Esophagus (tissue), 2 donors: Measurements from ENCODE around the gene UBE2N. TPM values are rescaled to one million over a fixed set of nuclear protein-coding genes. Genes with fewer than 3 reads are reported as not detected.
A peak's percentile ranks its signal among the peaks of the same experiment; 100 is the strongest.

Experiments used
- H3K27ac ChIP-seq, 2 donors: one replicate each; pipeline ENCODE4 v1.5.1; 2013; ENCODE audit warnings: low read depth in 2 of 2, mild to moderate bottlenecking in 2 of 2, inconsistent platforms in 1 of 2, low read length in 1 of 2, moderate library complexity in 1 of 2
- H3K27me3 ChIP-seq, 2 donors: one replicate each; pipeline ENCODE4 v1.6.1; 2013; ENCODE audit warnings: low read length in 2 of 2, control low read depth in 1 of 2, mild to moderate bottlenecking in 1 of 2; ENCODE audit not compliant: insufficient read depth in 2 of 2, control insufficient read depth in 1 of 2
- H3K36me3 ChIP-seq, 2 donors: one replicate each; pipeline ENCODE4 v1.6.1; 2013; ENCODE audit warnings: low read length in 1 of 2; ENCODE audit not compliant: control insufficient read depth in 2 of 2, insufficient read depth in 2 of 2
- H3K4me1 ChIP-seq, 2 donors: one replicate each; pipeline ENCODE4 v1.6.1; 2013; ENCODE audit warnings: low read length in 1 of 2; ENCODE audit not compliant: control insufficient read depth in 2 of 2, insufficient read depth in 2 of 2
- H3K4me3 ChIP-seq, 2 donors: one replicate each; pipeline ENCODE4 v1.5.1; 2013; ENCODE audit warnings: low read length in 2 of 2, mild to moderate bottlenecking in 2 of 2, low read depth in 1 of 2, moderate library complexity in 1 of 2
- H3K9me3 ChIP-seq, 2 donors: one replicate each; pipeline ENCODE4 v1.6.1; 2013; ENCODE audit warnings: mild to moderate bottlenecking in 2 of 2, low read depth in 1 of 2, low read length in 1 of 2, moderate library complexity in 1 of 2; ENCODE audit not compliant: control insufficient read depth in 2 of 2, insufficient read depth in 1 of 2
- WGBS, 2 donors: extraction: QIAGEN DNeasy Blood & Tissue Kit; methylation state at CpG; one replicate each; pipeline ENCODE4 v1.1.7; 2013; 5-methylcytosine and 5-hydroxymethylcytosine counted together
- polyA plus RNA-seq, 2 donors: library from polyadenylated mRNA; stranded (reverse); fragments of 200-250 nt; gene quantifications; one replicate each; pipeline ENCODE4 v1.2.3, GENCODE V29; 2013
- donor health status: healthy with polysubstance abuse.
- donor health status: Bipolar disorder and iron deficiency.

The UBE2N gene
- polyA plus RNA-seq, 2 donors, result 45.3 to 66.2 TPM

GRCh38 chr12:93377252-93378195, 64.2 kb downstream of the UBE2N start, which contains the start of gene NUDT4:
Gene NUDT4 (plus strand): TSS chr12:93377925. CDS start chr12:93378323, 398 bp downstream.
- Histone ChIP-seq H3K4me3 (peak within 1 kb of the TSS; percentile 68 to 94), H3K27ac (peak within 1 kb of the TSS; percentile 91 to 95), H3K36me3 (peaks cover 0 to 2% of the 10 kb centered on the region in 2 donors), H3K9me3 (no peaks in the 10 kb centered on the region), H3K4me1 (peaks cover 2 to 5% of the 10 kb centered on the region in 2 donors), H3K27me3 (no peaks in the 10 kb centered on the region)
- WGBS, 2 donors, result 1 to 2% methylated on average over 60 to 63 of the region's 79 CpGs

- WGBS, 2 donors, result 47 to 48% methylated on average over 10 of the region's 10 CpGs
- peak overlapping the region in 1 of 2 donors; percentile 54 for H3K4me3 ChIP-seq
Observed at GRCh38 chr12:93376436-93377251, 65.1 kb downstream of the UBE2N start.

GRCh38 chr12:93375906-93376305, 65.8 kb downstream of the UBE2N start:
- Histone ChIP-seq H3K9me3 (no peaks in the 10 kb centered on the region), H3K4me3 (no peak overlapping the region)

More at GRCh38 chr12:93376436-93377251, 65.1 kb downstream of the UBE2N start:
- H3K4me1 ChIP-seq, result peaks cover 2 to 3% of the 10 kb centered on the region in 2 donors
- H3K27me3 ChIP-seq, result no peaks in the 10 kb centered on the region
- H3K9me3 ChIP-seq, result no peaks in the 10 kb centered on the region
- H3K27ac ChIP-seq, result peak overlapping the region; percentile 61 to 81
- H3K36me3 ChIP-seq, result peaks cover 0 to 2% of the 10 kb centered on the region in 2 donors

GRCh38 chr12:93373961-93374656, 67.6 kb downstream of the UBE2N start:
- no peak overlapping the region for H3K27ac ChIP-seq
- 75 to 77% methylated on average over 2 of the region's 2 CpGs for WGBS, 2 donors

More at GRCh38 chr12:93375906-93376305, 65.8 kb downstream of the UBE2N start:
- Histone ChIP-seq H3K4me1 (peaks cover 2 to 3% of the 10 kb centered on the region in 2 donors), H3K36me3 (peaks cover 0 to 2% of the 10 kb centered on the region in 2 donors), H3K27ac (peak overlapping the region in 1 of 2 donors; percentile 33), H3K27me3 (no peaks in the 10 kb centered on the region)
- 93 to 95% methylated on average over 6 of the region's 6 CpGs for WGBS, 2 donors

GRCh38 chr12:93370947-93371346, 70.8 kb downstream of the UBE2N start:
- H3K27ac ChIP-seq, result no peak overlapping the region
- no peaks in the 10 kb centered on the region for H3K27me3 ChIP-seq
- 94 to 96% methylated on average over 6 of the region's 6 CpGs for WGBS, 2 donors
- H3K36me3 ChIP-seq, result no peaks in the 10 kb centered on the region
- no peaks in the 10 kb centered on the region for H3K4me1 ChIP-seq
- no peak overlapping the region for H3K4me3 ChIP-seq
- no peaks in the 10 kb centered on the region for H3K9me3 ChIP-seq

More at GRCh38 chr12:93373961-93374656, 67.6 kb downstream of the UBE2N start:
- Histone ChIP-seq H3K36me3 (peaks cover 0 to 2% of the 10 kb centered on the region in 2 donors), H3K4me1 (peaks cover 2 to 3% of the 10 kb centered on the region in 2 donors), H3K9me3 (no peaks in the 10 kb centered on the region), H3K27me3 (no peaks in the 10 kb centered on the region), H3K4me3 (no peak overlapping the region)

- H3K27ac ChIP-seq, result no peak overlapping the region
- H3K4me1 ChIP-seq, result no peaks in the 10 kb centered on the region
- no peaks in the 10 kb centered on the region for H3K27me3 ChIP-seq
- no peaks in the 10 kb centered on the region for H3K36me3 ChIP-seq
- no peaks in the 10 kb centered on the region for H3K9me3 ChIP-seq
- no peak overlapping the region for H3K4me3 ChIP-seq
Observed at GRCh38 chr12:93369505-93369904, 72.2 kb downstream of the UBE2N start.

- no peaks in the 10 kb centered on the region for H3K27me3 ChIP-seq
- no peaks in the 10 kb centered on the region for H3K36me3 ChIP-seq
- no peaks in the 10 kb centered on the region for H3K4me1 ChIP-seq
- H3K27ac ChIP-seq, result no peak overlapping the region
- 91 to 97% methylated on average over 3 of the region's 3 CpGs for WGBS, 2 donors
- H3K9me3 ChIP-seq, result no peaks in the 10 kb centered on the region
- no peak overlapping the region for H3K4me3 ChIP-seq
Observed at GRCh38 chr12:93368766-93369165, 73.0 kb downstream of the UBE2N start.

GRCh38 chr12:93366422-93366821, 75.3 kb downstream of the UBE2N start:
- 88% methylated on average over 4 of the region's 4 CpGs for WGBS, 2 donors
- no peaks in the 10 kb centered on the region for H3K27me3 ChIP-seq
- H3K9me3 ChIP-seq, result no peaks in the 10 kb centered on the region
- H3K27ac ChIP-seq, result no peak overlapping the region
- no peaks in the 10 kb centered on the region for H3K36me3 ChIP-seq
- no peak overlapping the region for H3K4me3 ChIP-seq
- H3K4me1 ChIP-seq, result no peaks in the 10 kb centered on the region
